Omental fat pad (tissue), 4 donors: Measurements from ENCODE around the gene CLDN9. TPM values are rescaled to one million over a fixed set of nuclear protein-coding genes. Genes with fewer than 3 reads are reported as not detected.

Experiments
- ATAC-seq: fragments of 150-250 bp; one replicate; pipeline ENCODE4 v1.9.1; 2016; ENCODE audit warnings: mild to moderate bottlenecking, moderate library complexity; ENCODE audit not compliant: low FRiP score
- DNase-seq: peaks from one replicate; pipeline ENCODE4 v3.0.0-alpha.2; 2019; ENCODE audit warnings: low spot score
- CTCF ChIP-seq, 3 donors: fragments of 450-650 bp; IDR thresholded peaks; one replicate each; pipeline ENCODE4 v1.5.1; 2016 to 2017; ENCODE audit warnings: antibody characterized with exemption in 3 of 3, mild to moderate bottlenecking in 3 of 3, moderate library complexity in 2 of 3
- total RNA-seq, 4 donors: library from RNA; depleted of rRNA; stranded (reverse); fragments of >200 nt; gene quantifications; one replicate each; pipeline ENCODE4 v1.1.0, GENCODE V29; 2016

CLDN9 gene
- total RNA-seq, 4 donors from 2014 or later = 0.24 to 0.63 TPM; not detected in 2

GRCh38 chr16:2987286-2987685 lies 25.4 kb upstream of the CLDN9 start:
- ATAC-seq (no peak), DNase-seq (no peak)
- no peak for TF ChIP-seq CTCF (IDR thresholded peaks at IDR 0.05)

GRCh38 chr16:2987833-2988232 lies 24.9 kb upstream of the CLDN9 start:
- ATAC-seq (no peak), DNase-seq (no peak)
- no peak for TF ChIP-seq CTCF (IDR thresholded peaks at IDR 0.05)

GRCh38 chr16:2988590-2989099 lies 24.1 kb upstream of the CLDN9 start:
- no peak for ATAC-seq
- no peak for TF ChIP-seq CTCF (IDR thresholded peaks at IDR 0.05)
- DNase-seq = no peak

- ATAC-seq (no peak), DNase-seq (no peak)
- TF ChIP-seq CTCF (IDR thresholded peaks at IDR 0.05) = no peak
These were observed 21.8 kb upstream of the CLDN9 start for GRCh38 chr16:2990891-2991290.

GRCh38 chr16:2991566-2992261 lies 21.0 kb upstream of the CLDN9 start:
- TF ChIP-seq CTCF (IDR thresholded peaks at IDR 0.05) = no peak
- no peak for ATAC-seq
- no peak for DNase-seq

GRCh38 chr16:2992383-2993081 lies 20.2 kb upstream of the CLDN9 start:
- ATAC-seq = no peak
- no peak for TF ChIP-seq CTCF (IDR thresholded peaks at IDR 0.05)
- DNase-seq = no peak

GRCh38 chr16:2996298-2996697 lies 16.4 kb upstream of the CLDN9 start:
- no peak for DNase-seq
- no peak for TF ChIP-seq CTCF (IDR thresholded peaks at IDR 0.05)
- no peak for ATAC-seq
